ENCODE measurements around the gene EIF4E2. TPM values are rescaled to one million over a fixed set of nuclear protein-coding genes. Genes with fewer than 3 reads are reported as not detected.
A peak's percentile ranks its signal among the peaks of the same experiment; 100 is the strongest.

Gene EIF4E2
- total and polyA plus RNA-seq, 8 donors, result 17.8 to 33.0 (median 26.8) TPM

DNA sequence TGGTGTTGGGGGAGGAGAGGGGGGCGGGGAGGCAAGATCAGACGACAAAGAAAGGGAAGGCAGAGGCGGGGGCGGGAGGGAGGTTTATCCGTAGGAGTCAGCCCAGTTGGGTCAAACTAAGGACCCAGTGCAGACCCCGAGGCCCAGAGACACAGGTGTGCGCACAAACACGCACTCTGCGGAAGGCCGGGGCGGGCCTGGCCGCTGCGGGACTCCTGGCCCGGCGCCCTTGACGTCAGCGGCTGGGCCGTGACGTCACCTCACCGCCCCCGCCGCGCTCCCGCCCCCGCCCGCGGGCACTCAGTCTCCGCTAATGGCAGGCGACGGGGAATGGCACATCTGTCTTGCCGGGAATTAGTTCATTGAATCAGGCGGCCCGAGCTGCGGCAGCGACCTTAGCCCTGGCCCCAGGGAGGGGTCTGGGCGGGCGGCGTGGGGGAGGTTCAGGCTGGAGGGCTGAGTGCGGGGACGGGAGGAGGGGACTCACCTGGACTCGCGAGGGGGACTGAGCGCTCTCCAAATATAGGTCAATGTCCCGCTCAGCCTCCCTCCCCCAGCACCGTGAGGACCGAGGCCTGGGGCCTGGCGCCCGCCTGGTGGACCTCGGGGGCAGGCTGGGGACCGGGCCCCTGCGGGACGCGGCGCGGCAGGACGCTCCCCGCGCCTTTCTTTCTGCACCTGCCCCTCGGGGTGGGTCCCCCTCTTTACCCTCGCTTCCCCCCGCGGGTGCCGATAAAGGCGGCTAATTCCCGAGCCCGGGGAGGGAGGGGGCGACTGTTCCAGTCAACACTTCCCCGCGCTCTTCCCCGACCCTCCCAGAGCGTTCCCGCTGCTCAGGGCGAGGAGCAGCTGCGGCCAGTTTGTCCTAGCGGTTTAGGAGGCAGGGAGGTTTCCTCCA lies 47.3 kb upstream of the EIF4E2 start:
- no peaks in the 10 kb centered on the region for H3K27me3 ChIP-seq
- no peaks in the 10 kb centered on the region for H3K36me3 ChIP-seq
- peak overlapping the region in 3 of 4 donors; percentile 8 to 28 (median 16) for H3K4me3 ChIP-seq
- whole genome bisulfite sequencing, 2 donors, result 22 to 31% methylated on average over 53 to 75 of the region's 75 CpGs
- ATAC-seq, result peak; percentile 22 to 50 (median 45)
- peaks cover 0 to 11% (median 9%) of the 10 kb centered on the region in 3 donors for H3K4me1 ChIP-seq
- peak in 4 of 6 donors; percentile 16 to 67 (median 32) for DNase-seq
- FAIRE-seq, result no peak
- H3K9me3 ChIP-seq, result no peaks in the 10 kb centered on the region
- intact Hi-C loops (cut with DNase I), result no loop called here
- TF ChIP-seq, protein P1, sequence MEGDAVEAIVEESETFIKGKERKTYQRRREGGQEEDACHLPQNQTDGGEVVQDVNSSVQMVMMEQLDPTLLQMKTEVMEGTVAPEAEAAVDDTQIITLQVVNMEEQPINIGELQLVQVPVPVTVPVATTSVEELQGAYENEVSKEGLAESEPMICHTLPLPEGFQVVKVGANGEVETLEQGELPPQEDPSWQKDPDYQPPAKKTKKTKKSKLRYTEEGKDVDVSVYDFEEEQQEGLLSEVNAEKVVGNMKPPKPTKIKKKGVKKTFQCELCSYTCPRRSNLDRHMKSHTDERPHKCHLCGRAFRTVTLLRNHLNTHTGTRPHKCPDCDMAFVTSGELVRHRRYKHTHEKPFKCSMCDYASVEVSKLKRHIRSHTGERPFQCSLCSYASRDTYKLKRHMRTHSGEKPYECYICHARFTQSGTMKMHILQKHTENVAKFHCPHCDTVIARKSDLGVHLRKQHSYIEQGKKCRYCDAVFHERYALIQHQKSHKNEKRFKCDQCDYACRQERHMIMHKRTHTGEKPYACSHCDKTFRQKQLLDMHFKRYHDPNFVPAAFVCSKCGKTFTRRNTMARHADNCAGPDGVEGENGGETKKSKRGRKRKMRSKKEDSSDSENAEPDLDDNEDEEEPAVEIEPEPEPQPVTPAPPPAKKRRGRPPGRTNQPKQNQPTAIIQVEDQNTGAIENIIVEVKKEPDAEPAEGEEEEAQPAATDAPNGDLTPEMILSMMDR (IDR thresholded peaks at IDR 0.05), result no peak
- no peak overlapping the region for H3K27ac ChIP-seq

- Histone ChIP-seq H3K4me1 (peaks cover 0 to 11% (median 9%) of the 10 kb centered on the region in 3 donors), H3K4me3 (no peak overlapping the region), H3K27ac (no peak overlapping the region), H3K9me3 (no peaks in the 10 kb centered on the region), H3K27me3 (no peaks in the 10 kb centered on the region), H3K36me3 (no peaks in the 10 kb centered on the region)
- DNase-seq, result no peak
- intact Hi-C loops (cut with DNase I), result no loop called here
- TF ChIP-seq, protein P1 (IDR thresholded peaks at IDR 0.05), result no peak
- 76 to 78% methylated on average over 16 of the region's 16 CpGs for WGBS, 2 donors
- FAIRE-seq, result no peak
- no peak for ATAC-seq
These were observed 46.6 kb upstream of the EIF4E2 start for GRCh38 chr2:232503809-232504323.

DNA sequence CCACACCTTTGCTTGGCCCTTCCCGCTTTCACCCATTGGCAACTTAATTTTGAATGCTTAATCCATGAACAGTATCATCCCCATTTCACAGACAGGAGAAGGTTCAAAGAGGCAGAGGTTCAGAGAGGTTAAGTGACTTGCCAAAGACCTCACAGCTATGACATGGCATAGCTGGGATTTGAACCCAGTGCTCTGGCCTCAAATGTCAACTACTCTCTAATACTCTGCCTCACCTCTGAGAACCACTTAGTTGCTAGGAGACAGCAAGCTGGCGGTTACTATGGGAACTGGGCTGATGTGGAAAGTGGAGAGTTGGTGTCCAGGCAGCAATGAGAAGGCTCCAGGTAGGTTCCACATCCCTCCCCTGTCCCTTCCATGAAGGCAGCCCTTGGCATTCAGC lies 46.1 kb upstream of the EIF4E2 start:
- no peak for FAIRE-seq
- Histone ChIP-seq H3K9me3 (no peaks in the 10 kb centered on the region), H3K27me3 (no peaks in the 10 kb centered on the region), H3K36me3 (no peaks in the 10 kb centered on the region), H3K4me3 (no peak overlapping the region), H3K27ac (no peak overlapping the region), H3K4me1 (peaks cover 0 to 11% (median 9%) of the 10 kb centered on the region in 3 donors)
- peak in 1 of 4 donors; percentile 21 for ATAC-seq
- DNase-seq, result no peak
- TF ChIP-seq, protein P1 (IDR thresholded peaks at IDR 0.05), result no peak
- WGBS, 2 donors, result 87 to 93% methylated on average over 2 of the region's 2 CpGs
- intact Hi-C loops (cut with DNase I), result no loop called here

DNA sequence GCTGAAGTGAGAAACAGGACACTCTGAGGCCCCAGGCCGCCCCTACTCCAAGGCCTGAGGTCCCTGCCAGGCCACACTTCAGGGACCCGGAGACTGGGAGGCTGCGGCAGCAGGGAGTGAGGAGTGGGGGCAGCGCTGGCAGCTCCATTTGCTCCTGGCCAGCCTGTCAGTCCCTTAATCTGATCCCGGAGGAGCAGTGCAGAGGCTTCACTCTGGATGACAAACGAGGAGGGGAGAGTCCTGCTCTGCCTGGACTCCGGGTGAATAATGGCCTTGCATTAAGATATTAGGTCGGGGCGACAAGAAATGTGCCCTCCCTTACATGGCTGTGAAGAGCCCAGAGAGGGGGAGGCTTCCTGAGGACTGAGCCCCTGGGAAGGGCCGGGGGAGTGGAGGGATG lies 44.6 kb upstream of the EIF4E2 start:
- TF ChIP-seq, protein P1 (IDR thresholded peaks at IDR 0.05), result no peak
- 65 to 71% methylated on average over 10 of the region's 10 CpGs for WGBS, 2 donors
- H3K27me3 ChIP-seq, result no peaks in the 10 kb centered on the region

More for the DNA sequence above, 44.6 kb upstream of the EIF4E2 start:
- Histone ChIP-seq H3K27ac (no peak overlapping the region), H3K36me3 (no peaks in the 10 kb centered on the region), H3K9me3 (no peaks in the 10 kb centered on the region), H3K4me1 (peaks cover 0 to 11% (median 9%) of the 10 kb centered on the region in 3 donors), H3K4me3 (no peak overlapping the region)
- ATAC-seq, result no peak
- intact Hi-C loops (cut with DNase I), result no loop called here
- no peak for FAIRE-seq
- no peak for DNase-seq

Measured in pancreas (tissue), 10 donors.